Measurements from ENCODE around the gene EHBP1.

GRCh38 chr2:63058144-63058920 is 352.8 kb downstream of the EHBP1 start:
- TF ChIP-seq CTCF (conservative IDR thresholded peaks at IDR 0.05; ENCODE audit: low read depth in 2 of 2) (no peak), NANOG (IDR thresholded peaks at IDR 0.05; ENCODE audit: borderline replicate concordance) (no peak), CREB1 (CRISPR knock-in tag; IDR thresholded peaks at IDR 0.05; ENCODE audit: low read depth) (no peak), POLR2AphosphoS5 (IDR thresholded peaks at IDR 0.05; ENCODE audit: low read depth) (no peak)

All from GM23338 (cell line).